HG03039 (cell line): ENCODE results near the gene QDPR.

Experiments used
- ATAC-seq: cut with Tn5 transposase; IDR thresholded peaks from one replicate; pipeline ENCODE4 v1.9.1; 2021; ENCODE audit warnings: mild to moderate bottlenecking, moderate library complexity; ENCODE audit not compliant: unreplicated experiment

QDPR gene

GRCh38 chr4:17528551-17529165, 16.8 kb upstream of the QDPR start:
- ATAC-seq, result no peak

- ATAC-seq, result no peak
These were observed 15.0 kb upstream of the QDPR start for GRCh38 chr4:17526695-17527477.

- ATAC-seq, result no peak
These were observed 11.8 kb upstream of the QDPR start for GRCh38 chr4:17523662-17524061.

GRCh38 chr4:17521595-17521994, 9.7 kb upstream of the QDPR start:
- no peak for ATAC-seq

- ATAC-seq, result no peak
These were observed 5.8 kb upstream of the QDPR start for GRCh38 chr4:17517664-17518063.

GRCh38 chr4:17516980-17517379, 5.1 kb upstream of the QDPR start:
- no peak for ATAC-seq

- no peak for ATAC-seq
These were observed 3.8 kb upstream of the QDPR start for GRCh38 chr4:17515445-17516407.

GRCh38 chr4:17514865-17515264, 3.0 kb upstream of the QDPR start, which contains the start of gene CLRN2:
CLRN2 (plus strand) TSS chr4:17515165; CDS start chr4:17515267, 102 bp downstream.
- ATAC-seq, result no peak

GRCh38 chr4:17512973-17513665, 1.2 kb upstream of the QDPR start:
- ATAC-seq, result no peak

- peak; percentile 56 for ATAC-seq
These were observed 361 bp downstream of the QDPR start for GRCh38 chr4:17511509-17511949.

- no peak for ATAC-seq
These were observed 839 bp downstream of the QDPR start for GRCh38 chr4:17511051-17511450.

- no peak for ATAC-seq
These were observed 1.3 kb downstream of the QDPR start for GRCh38 chr4:17510582-17510981.

GRCh38 chr4:17504081-17504480, 7.8 kb downstream of the QDPR start:
- ATAC-seq, result no peak

GRCh38 chr4:17502756-17503155, 9.1 kb downstream of the QDPR start:
- ATAC-seq, result no peak

GRCh38 chr4:17500574-17500973, 11.3 kb downstream of the QDPR start:
- no peak for ATAC-seq

GRCh38 chr4:17497890-17498523, 13.9 kb downstream of the QDPR start:
- no peak for ATAC-seq

- no peak for ATAC-seq
These were observed 17.4 kb downstream of the QDPR start for GRCh38 chr4:17494258-17495190.

GRCh38 chr4:17493619-17494018, 18.3 kb downstream of the QDPR start:
- no peak for ATAC-seq

GRCh38 chr4:17492876-17493275, 19.0 kb downstream of the QDPR start:
- no peak for ATAC-seq
